HepG2 (cell line): Measurements from ENCODE around the gene MYO1E. TPM values are rescaled to one million over a fixed set of nuclear protein-coding genes. Genes with fewer than 3 reads are reported as not detected.

Source experiments
- CBX1 ChIP-seq: IDR thresholded peaks from one replicate; pipeline ENCODE4 v1.6.1; 2016; ENCODE audit warnings: antibody characterized with exemption, low read depth
- FOXO1 ChIP-seq: sonication (generic); formaldehyde crosslinking; IDR thresholded peaks from 2 replicates; pipeline ENCODE4 v1.4.0; 2020; ENCODE audit warnings: missing genetic modification reagents
- LBX2 ChIP-seq: sonication (generic); formaldehyde crosslinking; IDR thresholded peaks from 2 replicates; pipeline ENCODE4 v1.5.0; 2020; ENCODE audit warnings: missing genetic modification reagents, mild to moderate bottlenecking, borderline replicate concordance
- MAFG ChIP-seq: sonication (generic); formaldehyde crosslinking; IDR thresholded peaks from 2 replicates; pipeline ENCODE4 v1.5.1; 2020; ENCODE audit warnings: mild to moderate bottlenecking, missing genetic modification reagents
- MIXL1 ChIP-seq: IDR thresholded peaks from 2 replicates; pipeline ENCODE4 v1.6.1; 2016
- NFKBIZ ChIP-seq: IDR thresholded peaks from 2 replicates; pipeline ENCODE4 v1.6.1; 2018; ENCODE audit warnings: missing genetic modification reagents, missing compliant biosample characterization
- PHF21A ChIP-seq: sonication (generic); formaldehyde crosslinking; IDR thresholded peaks from 2 replicates; pipeline ENCODE4 v1.5.0; 2020; ENCODE audit warnings: mild to moderate bottlenecking, missing genetic modification reagents
- REST ChIP-seq, 2 experiments: IDR thresholded peaks; 2 replicates each; pipeline ENCODE4 v1.6.1; 2011 to 2012; ENCODE audit warnings: low read length in 2 of 2, borderline replicate concordance in 1 of 2, low read depth in 1 of 2, mild to moderate bottlenecking in 1 of 2, moderate library complexity in 1 of 2
- SATB2 ChIP-seq: sonication (generic); formaldehyde crosslinking; IDR thresholded peaks from 2 replicates; pipeline ENCODE4 v1.5.0; 2020; ENCODE audit warnings: missing genetic modification reagents
- SUZ12 ChIP-seq: fragments of 150-350 bp; IDR thresholded peaks from 2 replicates; pipeline ENCODE4 v1.6.1; 2014; ENCODE audit warnings: low read depth, low read length
- TEAD2 ChIP-seq: sonication (generic); formaldehyde crosslinking; IDR thresholded peaks from 2 replicates; pipeline ENCODE4 v1.9.0; 2021; ENCODE audit warnings: missing genetic modification reagents
- THYN1 ChIP-seq: sonication (generic); formaldehyde crosslinking; IDR thresholded peaks from 2 replicates; pipeline ENCODE4 v1.8.1; 2023; ENCODE audit warnings: low read depth, mild to moderate bottlenecking, moderate library complexity, missing genetic modification reagents, borderline replicate concordance
- ZBTB3 ChIP-seq: sonication (generic); formaldehyde crosslinking; IDR thresholded peaks from 2 replicates; pipeline ENCODE4 v1.4.0; 2020; ENCODE audit warnings: low read depth, mild to moderate bottlenecking, moderate library complexity, missing genetic modification reagents, borderline replicate concordance
- ZC3H13 ChIP-seq: sonication (generic); formaldehyde crosslinking; IDR thresholded peaks from 2 replicates; pipeline ENCODE4 v1.8.1; 2023; ENCODE audit warnings: mild to moderate bottlenecking, missing genetic modification reagents, moderate library complexity
- ZC3H4 ChIP-seq: sonication (generic); formaldehyde crosslinking; IDR thresholded peaks from 2 replicates; pipeline ENCODE4 v1.4.0; 2020; ENCODE audit warnings: missing genetic modification reagents, borderline replicate concordance
- ZMYM3 ChIP-seq: sonication (generic); formaldehyde crosslinking; IDR thresholded peaks from 2 replicates; pipeline ENCODE4 v1.5.1; 2020; ENCODE audit warnings: mild to moderate bottlenecking, missing genetic modification reagents
- ZNF281 ChIP-seq: sonication (generic); formaldehyde crosslinking; IDR thresholded peaks from 2 replicates; pipeline ENCODE4 v1.4.0; 2020; ENCODE audit warnings: missing genetic modification reagents, borderline replicate concordance
- ZNF367 ChIP-seq: sonication (generic); formaldehyde crosslinking; IDR thresholded peaks from 2 replicates; pipeline ENCODE4 v1.4.0; 2020; ENCODE audit warnings: missing genetic modification reagents, borderline replicate concordance
- ZNF607 ChIP-seq: sonication (generic); formaldehyde crosslinking; IDR thresholded peaks from 2 replicates; pipeline ENCODE4 v1.5.1; 2020; ENCODE audit warnings: missing genetic modification reagents, mild to moderate bottlenecking, borderline replicate concordance
- ZXDC ChIP-seq: sonication (generic); formaldehyde crosslinking; IDR thresholded peaks from 2 replicates; pipeline ENCODE4 v1.5.0; 2020; ENCODE audit warnings: mild to moderate bottlenecking, missing genetic modification reagents
- polyA plus RNA-seq, 8 experiments: library from polyadenylated mRNA; depleted of rRNA in 3 of 8; stranded (reverse) in 7 of 8; unstranded in 1 of 8; fragments of >200 nt; fragmentation: Illumina TruSeq in 4 of 8; extraction: Trizol in 4 of 8; gene quantifications; 2 replicates each; pipeline versions ENCODE4 v1.2.1 to v1.2.3, GENCODE V29; 2011 to 2016; ENCODE audit warnings: low read depth in 4 of 8, missing spikeins in 1 of 8, mixed read lengths in 1 of 8; ENCODE audit not compliant: insufficient read depth in 1 of 8
- total RNA-seq, 5 experiments: library from RNA; depleted of rRNA; stranded (reverse); fragments of >200 nt; fragmentation: Illumina TruSeq; extraction: Trizol; gene quantifications; 2 replicates each; pipeline ENCODE4 v1.2.3, GENCODE V29; 2016; ENCODE audit warnings: low read depth in 1 of 5

Gene MYO1E
- total and polyA plus RNA-seq, 2 of the 13 experiments (the other 11 are each of a cell fraction or from before 2014, with no cell fraction given): 15.7 to 25.1 TPM

- TF ChIP-seq REST (IDR thresholded peaks at IDR 0.05; ENCODE audit: borderline replicate concordance in 1 of 2, low read depth in 1 of 2, low read length in 2 of 2) (no peak), ZBTB3 (no peak), CBX1 (no peak), MAFG (no peak), SUZ12 (no peak), THYN1 (no peak), ZXDC (CRISPR knock-in tag) (no peak), ZC3H4 (CRISPR knock-in tag) (no peak), ZMYM3 (CRISPR knock-in tag) (peak; percentile 87), NFKBIZ (CRISPR knock-in tag) (no peak), LBX2 (CRISPR knock-in tag) (no peak), FOXO1 (CRISPR knock-in tag) (no peak), ZNF607 (CRISPR knock-in tag) (no peak), PHF21A (CRISPR knock-in tag) (no peak), MIXL1 (CRISPR knock-in tag) (no peak), TEAD2 (CRISPR knock-in tag) (no peak), ZC3H13 (CRISPR knock-in tag) (no peak), ZNF281 (CRISPR knock-in tag) (peak; percentile 26; the same call in 1 of the 2 replicates), SATB2 (no peak), ZNF367 (CRISPR knock-in tag) (no peak)
Measured at GRCh38 chr15:59282515-59283337, 89.9 kb downstream of the MYO1E start (continued).
